Keratinocyte (primary cell): ENCODE measurements around the gene ZNF283.

Experiments used
- EZH2 ChIP-seq: IDR thresholded peaks from one replicate; pipeline ENCODE4 v1.6.1; 2012; ENCODE audit warnings: inconsistent platforms, mild to moderate bottlenecking, low read length, moderate library complexity
- TF ChIP-seq, protein P1 (sequence below), 3 experiments: IDR thresholded peaks in 1 of 3; conservative IDR thresholded peaks in 1 of 3; optimal IDR thresholded peaks in 1 of 3; 2 replicates in 2 of 3; 3 replicates in 1 of 3; pipeline versions ENCODE3 to v1.5.1; 2011; ENCODE audit warnings: low read length in 3 of 3, mild to moderate bottlenecking in 3 of 3, moderate library complexity in 2 of 3, control low read depth in 1 of 3, inconsistent platforms in 1 of 3; ENCODE audit not compliant: insufficient read depth in 2 of 3; ENCODE audit errors: extremely low read depth in 1 of 3

DNA sequence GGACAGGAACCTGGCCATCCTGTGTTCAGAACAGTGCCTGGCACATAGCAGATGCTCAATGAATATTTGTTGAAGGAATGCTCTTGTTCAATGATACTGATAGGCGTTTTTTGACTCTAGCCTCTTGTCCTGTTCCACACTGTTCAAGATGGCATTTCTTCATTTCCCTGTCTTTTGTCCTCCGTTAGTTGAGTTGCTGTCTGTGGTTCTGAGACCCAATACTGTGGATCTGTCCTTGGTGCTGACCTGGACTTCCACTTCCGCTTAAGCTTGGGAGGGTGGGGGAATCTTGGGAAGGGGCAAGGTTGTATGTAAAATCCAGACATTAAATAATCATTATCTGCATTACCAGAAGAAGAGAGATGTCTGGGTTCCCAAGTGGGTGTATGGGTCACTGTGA is 38.1 kb upstream of the ZNF283 start:
- TF ChIP-seq, protein P1, sequence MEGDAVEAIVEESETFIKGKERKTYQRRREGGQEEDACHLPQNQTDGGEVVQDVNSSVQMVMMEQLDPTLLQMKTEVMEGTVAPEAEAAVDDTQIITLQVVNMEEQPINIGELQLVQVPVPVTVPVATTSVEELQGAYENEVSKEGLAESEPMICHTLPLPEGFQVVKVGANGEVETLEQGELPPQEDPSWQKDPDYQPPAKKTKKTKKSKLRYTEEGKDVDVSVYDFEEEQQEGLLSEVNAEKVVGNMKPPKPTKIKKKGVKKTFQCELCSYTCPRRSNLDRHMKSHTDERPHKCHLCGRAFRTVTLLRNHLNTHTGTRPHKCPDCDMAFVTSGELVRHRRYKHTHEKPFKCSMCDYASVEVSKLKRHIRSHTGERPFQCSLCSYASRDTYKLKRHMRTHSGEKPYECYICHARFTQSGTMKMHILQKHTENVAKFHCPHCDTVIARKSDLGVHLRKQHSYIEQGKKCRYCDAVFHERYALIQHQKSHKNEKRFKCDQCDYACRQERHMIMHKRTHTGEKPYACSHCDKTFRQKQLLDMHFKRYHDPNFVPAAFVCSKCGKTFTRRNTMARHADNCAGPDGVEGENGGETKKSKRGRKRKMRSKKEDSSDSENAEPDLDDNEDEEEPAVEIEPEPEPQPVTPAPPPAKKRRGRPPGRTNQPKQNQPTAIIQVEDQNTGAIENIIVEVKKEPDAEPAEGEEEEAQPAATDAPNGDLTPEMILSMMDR (optimal IDR thresholded peaks at IDR 0.05 in 1 of 3, IDR thresholded peaks at IDR 0.05 in 1 of 3, conservative IDR thresholded peaks at IDR 0.05 in 1 of 3; ENCODE audit: extremely low read depth in 1 of 3, insufficient read depth in 2 of 3, low read length in 3 of 3), result no peak
- TF ChIP-seq EZH2, result no peak
